GM12801 (cell line): ENCODE results near the gene FOXP1.

Experiments used
- CTCF ChIP-seq: IDR thresholded peaks from one replicate; pipeline ENCODE4 v1.5.1; 2011; ENCODE audit warnings: control low read depth; ENCODE audit not compliant: insufficient read length; ENCODE audit errors: extremely low read depth

Gene FOXP1

GRCh38 chr3:71069797-71070196, 513.7 kb downstream of the FOXP1 start:
- TF ChIP-seq CTCF, result no peak

GRCh38 chr3:71067977-71068654, 515.4 kb downstream of the FOXP1 start:
- TF ChIP-seq CTCF, result no peak

- TF ChIP-seq CTCF, result no peak
These were observed 516.7 kb downstream of the FOXP1 start for GRCh38 chr3:71066849-71067261.

GRCh38 chr3:71066356-71066755, 517.2 kb downstream of the FOXP1 start:
- no peak for TF ChIP-seq CTCF

- TF ChIP-seq CTCF, result no peak
These were observed 517.8 kb downstream of the FOXP1 start for GRCh38 chr3:71065764-71066013.

- TF ChIP-seq CTCF, result no peak
These were observed 518.4 kb downstream of the FOXP1 start for GRCh38 chr3:71064956-71065763.

GRCh38 chr3:71064291-71064955, 519.1 kb downstream of the FOXP1 start:
- TF ChIP-seq CTCF, result no peak
